K562 (cell line): Measurements from ENCODE around the gene PPIL6.

Source experiments
- EP300 ChIP-seq: IDR thresholded peaks from 2 replicates; pipeline ENCODE4 v1.6.1; 2012; ENCODE audit warnings: low read length, improper control_type of control experiment
- MAFG ChIP-seq: fragments of 450-650 bp; conservative IDR thresholded peaks from 2 replicates; pipeline ENCODE4 v1.6.1; 2016; ENCODE audit warnings: missing genetic modification characterization, missing compliant biosample characterization
- MAZ ChIP-seq, 2 experiments: fragments of 450-650 bp in 1 of 2; sonication (generic) in 1 of 2; formaldehyde crosslinking; IDR thresholded peaks in 1 of 2; conservative IDR thresholded peaks in 1 of 2; 2 replicates each; pipeline versions ENCODE4 v1.4.0 to v1.5.0; 2020; ENCODE audit warnings: mild to moderate bottlenecking in 1 of 2, missing genetic modification reagents in 1 of 2
- NR1H2 ChIP-seq: sonication (generic); formaldehyde crosslinking; IDR thresholded peaks from 2 replicates; pipeline ENCODE4 v1.4.0; 2020; ENCODE audit warnings: mild to moderate bottlenecking, missing genetic modification reagents
- TGIF2 ChIP-seq: sonication (generic); formaldehyde crosslinking; IDR thresholded peaks from 2 replicates; pipeline ENCODE4 v1.8.1; 2022; ENCODE audit warnings: mild to moderate bottlenecking, missing genetic modification reagents, moderate library complexity
- YY1 ChIP-seq, 3 experiments: IDR thresholded peaks; 2 replicates each; pipeline ENCODE4 v1.6.1; 2011; ENCODE audit warnings: low read length in 2 of 3, mild to moderate bottlenecking in 2 of 3, moderate library complexity in 2 of 3, borderline replicate concordance in 1 of 3, control low read depth in 1 of 3, low read depth in 1 of 3; ENCODE audit not compliant: insufficient read depth in 3 of 3, insufficient replicate concordance in 2 of 3, control insufficient read depth in 1 of 3, insufficient read length in 1 of 3; ENCODE audit errors: extremely low read depth in 1 of 3
- TF ChIP-seq, protein P1 (sequence below), 3 experiments: IDR thresholded peaks in 2 of 3; conservative IDR thresholded peaks in 1 of 3; 2 replicates each; pipeline ENCODE4 v1.5.1; 2011 to 2012; ENCODE audit warnings: low read length in 3 of 3, mild to moderate bottlenecking in 3 of 3, control low read depth in 2 of 3, improper control_type of control experiment in 1 of 3, inconsistent platforms in 1 of 3, low read depth in 1 of 3, mixed read lengths in 1 of 3, moderate library complexity in 1 of 3; ENCODE audit not compliant: insufficient read depth in 2 of 3
- TF ChIP-seq, protein P2 (sequence below): sonication (generic); formaldehyde crosslinking; IDR thresholded peaks from 2 replicates; pipeline ENCODE4 v1.8.1; 2023; ENCODE audit warnings: mild to moderate bottlenecking, missing genetic modification reagents, moderate library complexity
- TF ChIP-seq, protein P3 (sequence below), 2 experiments: fragments of 450-650 bp in 1 of 2; sonication (generic) in 1 of 2; formaldehyde crosslinking in 1 of 2; IDR thresholded peaks; 2 replicates each; pipeline versions ENCODE4 v1.7.1 to v1.9.0; 2016 to 2022; ENCODE audit warnings: inconsistent platforms in 1 of 2, mild to moderate bottlenecking in 1 of 2, missing genetic modification reagents in 1 of 2
- TF ChIP-seq, protein P4 (sequence below): sonication (generic); formaldehyde crosslinking; IDR thresholded peaks from 2 replicates; pipeline ENCODE4 v1.9.0; 2022; ENCODE audit warnings: mild to moderate bottlenecking, missing genetic modification reagents

DNA sequence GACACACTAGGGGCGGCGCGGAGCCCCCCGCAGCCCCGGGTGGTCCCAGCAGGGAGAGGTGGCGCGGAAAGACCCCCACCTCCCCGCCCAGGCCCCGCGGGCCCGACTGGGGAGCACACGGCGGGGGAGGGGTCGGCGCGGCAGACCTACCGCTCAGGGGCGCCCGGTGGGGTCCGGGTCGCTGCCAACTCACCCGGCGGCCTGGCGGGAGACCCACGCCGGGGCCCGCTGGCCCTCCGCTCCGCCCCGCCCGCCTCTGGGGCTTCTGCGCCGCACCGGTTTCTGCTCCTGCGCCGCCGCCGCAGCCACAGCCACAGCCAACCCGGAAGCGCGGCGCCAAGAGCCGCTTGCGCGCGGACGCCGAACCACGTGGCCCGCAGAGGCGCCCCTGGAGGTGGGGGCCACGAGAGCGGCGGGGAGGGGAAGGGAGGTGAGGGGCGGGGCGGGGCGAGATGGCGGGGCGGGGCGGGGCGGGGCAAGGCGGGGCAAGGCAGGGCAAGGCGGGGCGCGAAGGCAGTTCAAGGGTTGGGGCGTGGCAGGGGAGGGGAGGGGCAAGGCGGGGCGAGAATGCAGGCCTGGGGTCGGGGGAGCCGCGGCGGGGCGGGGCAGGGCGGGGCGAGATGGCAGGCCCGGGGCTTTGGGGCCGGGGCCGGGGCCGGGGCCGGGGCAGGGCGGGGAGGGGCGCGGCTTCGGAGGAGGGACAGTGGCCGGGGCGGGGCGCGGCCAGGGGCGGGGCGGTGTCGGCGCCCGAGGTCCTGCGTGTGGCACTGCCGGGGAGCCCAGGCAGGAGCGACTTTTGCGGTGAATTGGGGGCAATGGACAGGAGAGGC lies 42.7 kb upstream of the PPIL6 start, which contains the start of gene ZBTB24:
- no peak for TF ChIP-seq NR1H2 (CRISPR knock-in tag)
- TF ChIP-seq, protein P1, sequence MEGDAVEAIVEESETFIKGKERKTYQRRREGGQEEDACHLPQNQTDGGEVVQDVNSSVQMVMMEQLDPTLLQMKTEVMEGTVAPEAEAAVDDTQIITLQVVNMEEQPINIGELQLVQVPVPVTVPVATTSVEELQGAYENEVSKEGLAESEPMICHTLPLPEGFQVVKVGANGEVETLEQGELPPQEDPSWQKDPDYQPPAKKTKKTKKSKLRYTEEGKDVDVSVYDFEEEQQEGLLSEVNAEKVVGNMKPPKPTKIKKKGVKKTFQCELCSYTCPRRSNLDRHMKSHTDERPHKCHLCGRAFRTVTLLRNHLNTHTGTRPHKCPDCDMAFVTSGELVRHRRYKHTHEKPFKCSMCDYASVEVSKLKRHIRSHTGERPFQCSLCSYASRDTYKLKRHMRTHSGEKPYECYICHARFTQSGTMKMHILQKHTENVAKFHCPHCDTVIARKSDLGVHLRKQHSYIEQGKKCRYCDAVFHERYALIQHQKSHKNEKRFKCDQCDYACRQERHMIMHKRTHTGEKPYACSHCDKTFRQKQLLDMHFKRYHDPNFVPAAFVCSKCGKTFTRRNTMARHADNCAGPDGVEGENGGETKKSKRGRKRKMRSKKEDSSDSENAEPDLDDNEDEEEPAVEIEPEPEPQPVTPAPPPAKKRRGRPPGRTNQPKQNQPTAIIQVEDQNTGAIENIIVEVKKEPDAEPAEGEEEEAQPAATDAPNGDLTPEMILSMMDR (IDR thresholded peaks at IDR 0.05 in 2 of 3, conservative IDR thresholded peaks at IDR 0.05 in 1 of 3; ENCODE audit: insufficient read depth in 2 of 3, low read depth in 1 of 3, low read length in 3 of 3): no peak; a peak in 1 of 6 replicates
- no peak for TF ChIP-seq MAFG (tag)
- TF ChIP-seq, protein P2, sequence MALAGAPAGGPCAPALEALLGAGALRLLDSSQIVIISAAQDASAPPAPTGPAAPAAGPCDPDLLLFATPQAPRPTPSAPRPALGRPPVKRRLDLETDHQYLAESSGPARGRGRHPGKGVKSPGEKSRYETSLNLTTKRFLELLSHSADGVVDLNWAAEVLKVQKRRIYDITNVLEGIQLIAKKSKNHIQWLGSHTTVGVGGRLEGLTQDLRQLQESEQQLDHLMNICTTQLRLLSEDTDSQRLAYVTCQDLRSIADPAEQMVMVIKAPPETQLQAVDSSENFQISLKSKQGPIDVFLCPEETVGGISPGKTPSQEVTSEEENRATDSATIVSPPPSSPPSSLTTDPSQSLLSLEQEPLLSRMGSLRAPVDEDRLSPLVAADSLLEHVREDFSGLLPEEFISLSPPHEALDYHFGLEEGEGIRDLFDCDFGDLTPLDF (CRISPR knock-in tag): no peak
- TF ChIP-seq EP300: no peak
- TF ChIP-seq, protein P3, sequence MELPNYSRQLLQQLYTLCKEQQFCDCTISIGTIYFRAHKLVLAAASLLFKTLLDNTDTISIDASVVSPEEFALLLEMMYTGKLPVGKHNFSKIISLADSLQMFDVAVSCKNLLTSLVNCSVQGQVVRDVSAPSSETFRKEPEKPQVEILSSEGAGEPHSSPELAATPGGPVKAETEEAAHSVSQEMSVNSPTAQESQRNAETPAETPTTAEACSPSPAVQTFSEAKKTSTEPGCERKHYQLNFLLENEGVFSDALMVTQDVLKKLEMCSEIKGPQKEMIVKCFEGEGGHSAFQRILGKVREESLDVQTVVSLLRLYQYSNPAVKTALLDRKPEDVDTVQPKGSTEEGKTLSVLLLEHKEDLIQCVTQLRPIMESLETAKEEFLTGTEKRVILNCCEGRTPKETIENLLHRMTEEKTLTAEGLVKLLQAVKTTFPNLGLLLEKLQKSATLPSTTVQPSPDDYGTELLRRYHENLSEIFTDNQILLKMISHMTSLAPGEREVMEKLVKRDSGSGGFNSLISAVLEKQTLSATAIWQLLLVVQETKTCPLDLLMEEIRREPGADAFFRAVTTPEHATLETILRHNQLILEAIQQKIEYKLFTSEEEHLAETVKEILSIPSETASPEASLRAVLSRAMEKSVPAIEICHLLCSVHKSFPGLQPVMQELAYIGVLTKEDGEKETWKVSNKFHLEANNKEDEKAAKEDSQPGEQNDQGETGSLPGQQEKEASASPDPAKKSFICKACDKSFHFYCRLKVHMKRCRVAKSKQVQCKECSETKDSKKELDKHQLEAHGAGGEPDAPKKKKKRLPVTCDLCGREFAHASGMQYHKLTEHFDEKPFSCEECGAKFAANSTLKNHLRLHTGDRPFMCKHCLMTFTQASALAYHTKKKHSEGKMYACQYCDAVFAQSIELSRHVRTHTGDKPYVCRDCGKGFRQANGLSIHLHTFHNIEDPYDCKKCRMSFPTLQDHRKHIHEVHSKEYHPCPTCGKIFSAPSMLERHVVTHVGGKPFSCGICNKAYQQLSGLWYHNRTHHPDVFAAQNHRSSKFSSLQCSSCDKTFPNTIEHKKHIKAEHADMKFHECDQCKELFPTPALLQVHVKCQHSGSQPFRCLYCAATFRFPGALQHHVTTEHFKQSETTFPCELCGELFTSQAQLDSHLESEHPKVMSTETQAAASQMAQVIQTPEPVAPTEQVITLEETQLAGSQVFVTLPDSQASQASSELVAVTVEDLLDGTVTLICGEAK (IDR thresholded peaks at IDR 0.05): no peak
- TF ChIP-seq, protein P3 (CRISPR knock-in tag; IDR thresholded peaks at IDR 0.05): no peak
- TF ChIP-seq TGIF2: no peak
- TF ChIP-seq MAZ (CRISPR knock-in tag; conservative IDR thresholded peaks at IDR 0.05 in 1 of 2, IDR thresholded peaks at IDR 0.05 in 1 of 2): peak; percentile 95 to 96
- peak in 2 of 3 experiments; percentile 61 to 63 for TF ChIP-seq YY1 (IDR thresholded peaks at IDR 0.05; ENCODE audit: borderline replicate concordance in 1 of 3, control insufficient read depth in 1 of 3, extremely low read depth in 1 of 3, insufficient read depth in 3 of 3, insufficient read length in 1 of 3, insufficient replicate concordance in 2 of 3, low read depth in 1 of 3, low read length in 2 of 3)
- TF ChIP-seq, protein P4, sequence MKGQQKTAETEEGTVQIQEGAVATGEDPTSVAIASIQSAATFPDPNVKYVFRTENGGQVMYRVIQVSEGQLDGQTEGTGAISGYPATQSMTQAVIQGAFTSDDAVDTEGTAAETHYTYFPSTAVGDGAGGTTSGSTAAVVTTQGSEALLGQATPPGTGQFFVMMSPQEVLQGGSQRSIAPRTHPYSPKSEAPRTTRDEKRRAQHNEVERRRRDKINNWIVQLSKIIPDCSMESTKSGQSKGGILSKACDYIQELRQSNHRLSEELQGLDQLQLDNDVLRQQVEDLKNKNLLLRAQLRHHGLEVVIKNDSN (CRISPR knock-in tag): peak; percentile 86
